Activated CD4-positive, CD25-positive, alpha-beta regulatory T cell treated with anti-CD3 and anti-CD28 coated beads, Interleukin-2, amount 50 U/mL, for 72 hours (primary cell): ENCODE measurements around the gene ANKLE1.
A peak's percentile ranks its signal among the peaks of the same experiment; 100 is the strongest.
"Not testable (repeated sequence)": the region's sequence is repeated elsewhere in the genome, so short reads cannot be mapped to it uniquely, and the experiment has no call there.

Experiments used
- DNase-seq: peaks from one replicate; pipeline ENCODE4 v3.0.0; 2021

The ANKLE1 gene

DNA sequence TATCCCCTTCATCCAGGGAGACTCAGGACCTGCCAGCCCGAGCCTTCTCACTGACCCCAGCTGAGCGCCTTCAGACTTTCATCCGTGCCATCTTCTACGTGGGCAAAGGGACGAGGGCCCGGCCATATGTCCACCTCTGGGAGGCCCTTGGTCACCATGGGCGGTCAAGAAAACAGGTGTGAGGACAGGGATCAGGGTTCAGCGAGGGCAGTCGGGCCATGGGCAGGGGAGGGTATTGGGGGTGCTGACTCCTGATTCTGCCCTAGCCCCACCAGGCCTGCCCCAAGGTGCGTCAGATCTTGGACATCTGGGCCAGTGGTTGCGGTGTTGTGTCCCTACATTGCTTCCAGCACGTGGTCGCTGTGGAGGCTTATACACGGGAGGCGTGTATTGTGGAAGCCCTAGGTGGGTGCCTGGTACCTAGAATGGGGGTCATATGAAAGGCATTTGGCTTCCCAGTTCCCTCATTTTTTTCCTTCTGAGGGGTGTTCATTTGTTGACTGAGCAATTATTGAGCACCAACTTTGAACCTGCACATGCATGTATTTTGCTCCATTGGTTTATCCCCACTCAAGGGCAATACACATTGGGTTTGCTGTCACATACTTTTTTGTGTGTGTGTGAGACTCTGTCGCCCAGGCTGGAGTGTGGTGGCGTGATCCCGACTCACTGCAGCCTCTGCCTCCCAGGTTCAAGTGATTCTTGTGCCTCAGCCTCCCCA, 3.9 kb downstream of the ANKLE1 start:
- DNase-seq = no peak

DNA sequence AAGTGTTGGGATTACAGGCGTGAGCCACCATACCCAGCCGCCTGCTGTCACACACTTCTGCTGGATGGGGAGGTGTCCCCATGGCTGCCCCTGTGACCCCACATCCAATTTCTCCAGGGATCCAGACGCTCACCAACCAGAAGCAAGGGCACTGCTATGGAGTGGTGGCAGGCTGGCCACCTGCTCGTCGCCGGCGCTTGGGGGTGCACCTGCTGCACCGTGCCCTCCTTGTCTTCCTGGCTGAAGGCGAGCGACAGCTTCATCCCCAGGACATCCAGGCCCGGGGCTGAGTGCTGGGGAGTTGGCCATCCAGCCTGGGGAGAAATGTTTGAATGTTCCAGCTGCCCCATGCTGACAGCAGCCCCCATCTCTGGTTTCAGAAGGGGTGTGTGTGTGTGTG, 4.6 kb downstream of the ANKLE1 start:
- DNase-seq = no peak

DNA sequence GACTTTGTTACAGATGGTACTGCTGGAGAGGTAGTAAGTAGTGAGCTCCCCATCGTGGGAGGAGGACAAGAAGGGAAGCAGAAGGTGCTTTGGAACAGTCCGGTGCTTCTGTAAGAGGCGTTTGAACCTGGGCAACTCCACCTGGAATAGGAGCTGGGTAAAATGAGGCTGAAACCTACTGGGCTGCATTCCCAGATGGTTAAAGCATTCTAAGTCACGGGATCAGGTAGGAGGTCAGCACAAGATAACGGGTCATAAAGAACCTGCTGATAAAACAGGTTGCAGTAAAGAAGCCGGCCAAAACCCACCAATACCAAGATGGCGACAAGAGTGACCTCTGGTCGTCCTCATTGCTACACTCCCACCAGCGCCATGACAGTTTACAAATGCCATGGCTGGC, 5.1 kb downstream of the ANKLE1 start:
- DNase-seq = no peak

DNA sequence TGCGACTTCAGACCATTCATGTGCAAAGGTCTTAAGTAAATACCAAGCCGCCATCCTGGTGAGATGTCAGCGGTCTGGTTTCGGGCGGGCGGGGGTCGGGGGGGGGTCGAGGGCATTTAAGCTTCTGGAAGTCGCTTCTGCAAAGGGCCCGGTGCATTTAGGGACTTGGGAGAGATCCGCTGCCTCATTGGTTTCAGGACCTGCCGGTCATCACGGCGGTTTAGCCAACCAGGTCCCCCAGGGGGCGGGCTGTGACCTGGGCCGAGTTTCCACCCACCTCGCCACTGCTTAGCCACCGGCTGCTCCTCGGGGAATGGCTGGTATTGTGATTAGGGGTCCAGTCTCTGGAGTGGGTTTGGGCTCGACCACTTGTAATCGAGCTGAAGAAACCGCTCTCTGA, 7.8 kb downstream of the ANKLE1 start:
- DNase-seq = no peak

DNA sequence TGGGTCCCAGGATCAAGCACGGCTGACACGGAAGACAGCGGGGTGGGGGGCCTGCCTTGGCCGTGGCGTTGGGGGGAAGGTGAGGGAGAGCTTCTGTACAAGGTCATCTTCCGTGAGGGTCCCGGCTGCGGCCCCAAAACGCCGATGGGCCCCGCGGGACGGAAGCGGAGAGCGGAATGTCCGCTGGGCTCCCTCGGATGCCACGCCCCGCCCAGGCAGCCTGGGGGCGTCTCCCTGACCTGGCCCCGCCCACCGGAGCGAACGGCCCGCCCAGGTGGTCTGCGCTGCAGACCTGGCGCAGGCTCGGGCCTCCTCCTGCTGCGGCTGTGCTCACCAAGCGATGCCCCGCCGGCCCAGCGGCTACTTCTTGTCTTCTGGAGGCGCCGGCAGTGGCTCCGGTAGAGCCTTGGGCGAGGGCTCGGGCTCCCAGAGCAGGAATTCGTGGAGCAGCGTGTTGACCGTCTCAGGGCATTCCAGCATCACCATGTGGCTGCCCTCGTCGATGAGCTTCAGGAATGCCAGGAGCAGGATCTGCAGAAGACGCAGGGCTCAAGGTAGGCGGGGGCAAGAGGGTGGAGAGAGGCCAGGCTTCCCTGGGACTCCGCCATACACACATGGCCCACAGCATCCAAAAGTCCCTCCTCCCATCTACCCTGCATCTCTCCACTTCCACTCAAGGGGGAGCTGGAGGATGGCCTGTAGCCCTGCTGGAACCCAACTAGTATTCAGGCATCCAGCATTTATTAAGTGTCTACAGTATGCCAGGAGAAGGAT, 10.8 kb downstream of the ANKLE1 start:
- peak; percentile 80 for DNase-seq

DNA sequence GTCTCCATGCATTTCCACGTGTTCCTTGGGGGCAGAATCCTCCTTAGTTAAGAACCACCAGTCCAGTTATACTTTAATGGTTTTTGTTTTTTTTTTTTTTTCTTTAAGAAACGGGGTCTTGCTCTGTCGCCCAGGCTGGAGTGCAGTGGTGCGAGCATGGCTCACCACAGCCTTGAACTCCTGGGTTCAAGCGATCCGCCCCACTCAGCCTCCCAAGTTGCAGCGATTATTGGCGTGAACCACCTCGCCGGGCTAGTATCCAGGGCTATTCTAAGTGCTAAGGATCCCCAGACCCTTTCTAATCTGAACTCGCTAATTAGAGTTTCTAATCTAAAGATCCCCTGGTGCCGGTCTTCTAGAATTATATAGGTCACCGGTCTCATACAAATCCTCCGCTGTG, 11.9 kb downstream of the ANKLE1 start:
- DNase-seq = no peak

DNA sequence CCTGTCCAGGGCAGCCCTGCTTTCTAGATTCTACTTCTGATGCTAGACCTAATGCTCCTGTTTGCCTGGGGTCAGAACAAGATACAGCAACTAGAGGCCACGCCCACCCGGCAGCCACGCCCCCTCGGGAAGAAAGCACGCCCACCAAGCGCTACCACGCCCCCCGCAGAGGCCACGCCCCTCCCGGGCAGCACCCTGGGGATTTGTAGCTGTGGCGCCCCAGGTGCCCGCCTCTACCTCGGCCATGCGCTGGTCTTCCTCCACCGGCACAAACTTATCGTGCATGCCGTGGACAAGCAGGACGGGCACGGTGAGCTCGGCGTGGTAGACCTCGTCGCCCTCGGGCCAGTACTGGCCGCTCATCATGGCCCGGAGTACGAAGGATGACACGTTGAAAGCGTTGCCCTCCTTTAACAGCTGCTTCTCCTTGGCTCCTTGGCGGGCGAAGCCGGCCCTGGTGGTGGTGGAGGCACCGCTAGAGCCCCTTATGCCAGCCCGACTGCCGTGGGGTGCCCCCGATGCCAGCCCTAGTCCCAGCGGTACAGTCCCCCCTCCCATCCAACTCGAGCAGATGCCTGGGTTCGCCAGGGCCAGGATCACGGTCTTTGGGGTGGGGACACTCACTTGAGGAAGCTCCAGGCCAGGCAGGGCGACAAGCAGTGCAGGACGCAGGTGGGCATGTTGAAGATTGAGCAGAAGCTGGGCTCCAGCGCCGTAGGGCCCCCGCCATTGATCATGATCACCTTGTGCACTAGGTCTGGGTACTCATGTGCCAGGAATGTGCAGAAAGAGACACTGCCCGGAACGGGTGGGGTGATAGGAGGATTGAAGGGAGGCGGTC, 12.6 kb downstream of the ANKLE1 start:
- peak; percentile 71 for DNase-seq

DNA sequence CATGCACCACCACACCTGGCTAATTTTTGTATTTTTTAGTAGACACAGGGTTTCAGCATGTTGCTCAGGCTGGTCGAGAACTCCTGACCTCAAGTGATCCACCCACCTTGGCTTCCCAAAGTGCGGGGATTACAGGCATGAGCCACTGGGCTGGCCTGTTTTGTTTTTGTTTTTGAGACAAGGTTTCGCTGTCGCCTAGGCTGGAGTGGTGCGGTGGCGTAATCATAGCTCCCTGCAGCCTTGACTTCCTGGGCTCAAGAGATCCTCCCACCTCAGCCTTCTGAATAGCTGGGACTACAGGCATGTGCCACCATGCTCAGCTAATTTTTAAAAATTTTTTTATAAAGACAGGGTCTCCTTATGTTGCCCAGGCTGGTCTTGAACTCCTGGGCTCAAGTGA, 13.8 kb downstream of the ANKLE1 start:
- DNase-seq = not testable (repeated sequence)

DNA sequence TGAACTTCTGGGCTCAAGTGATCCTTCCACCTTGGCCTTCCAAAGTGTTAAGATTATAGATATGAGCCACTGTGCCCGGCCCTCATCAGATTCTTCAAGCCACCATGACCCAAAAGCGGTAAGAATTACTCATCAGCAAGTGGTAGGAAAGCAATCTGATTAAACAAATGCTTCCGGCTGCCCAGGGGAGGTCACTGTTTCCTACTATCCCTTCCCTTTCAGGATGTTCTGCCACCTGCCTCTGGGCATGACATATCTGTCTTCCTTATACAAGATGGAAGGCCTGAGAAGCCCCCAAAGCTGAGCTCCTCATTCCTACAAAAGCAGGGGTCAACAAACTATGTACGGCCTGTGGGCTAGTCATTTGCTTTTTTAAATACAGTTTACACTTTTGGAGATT, 14.6 kb downstream of the ANKLE1 start:
- no peak for DNase-seq

DNA sequence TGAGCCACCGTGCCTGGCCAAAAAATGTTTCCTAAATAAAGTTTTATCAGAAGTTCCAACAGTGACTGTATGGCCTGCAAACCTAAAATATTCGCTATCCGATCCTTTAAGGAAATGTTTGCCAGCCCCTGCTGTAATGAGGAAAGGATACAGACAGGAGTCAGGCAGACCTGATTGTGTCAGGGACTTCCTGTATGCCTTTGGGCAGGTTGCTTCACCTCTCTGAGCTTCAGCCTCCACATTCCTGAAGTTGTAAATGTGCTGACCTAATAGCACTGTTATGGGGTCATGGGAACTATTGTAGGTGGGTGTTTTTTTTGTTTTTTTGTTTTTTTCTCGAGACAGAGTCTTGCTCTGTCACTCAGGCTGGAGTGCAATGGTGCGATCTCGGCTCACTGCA, 15.3 kb downstream of the ANKLE1 start:
- DNase-seq = no peak

DNA sequence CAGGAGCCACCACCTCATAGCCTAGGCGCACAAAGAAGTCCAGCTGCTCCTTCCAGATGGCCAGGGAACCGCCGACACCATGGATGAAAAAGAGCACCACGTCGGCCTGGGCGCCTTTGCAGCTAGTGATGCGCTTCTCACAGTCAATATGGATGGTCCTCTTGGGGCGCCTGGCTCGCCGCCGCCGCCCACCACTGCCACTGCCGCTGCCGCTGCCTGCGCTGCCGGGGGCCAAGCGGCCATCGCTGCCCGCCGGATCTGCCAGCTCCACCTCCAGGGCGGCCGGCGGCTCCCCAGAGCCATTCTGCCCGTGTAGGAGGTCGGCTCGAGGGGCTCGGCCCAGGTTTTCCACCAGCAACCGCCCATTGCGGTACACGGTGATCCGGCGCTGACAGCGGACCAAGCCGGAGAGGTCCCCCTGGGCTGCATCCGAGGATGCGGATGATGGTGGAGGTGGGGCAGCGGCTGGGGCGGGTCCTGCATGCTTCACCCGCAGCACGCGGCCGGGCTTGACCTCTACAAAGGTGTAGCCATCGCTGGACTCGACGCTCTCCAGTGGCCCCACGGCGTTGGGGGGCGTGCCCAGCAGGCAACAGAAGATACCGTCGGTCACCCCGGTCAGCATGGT, 19.4 kb downstream of the ANKLE1 start:
- DNase-seq = no peak

DNA sequence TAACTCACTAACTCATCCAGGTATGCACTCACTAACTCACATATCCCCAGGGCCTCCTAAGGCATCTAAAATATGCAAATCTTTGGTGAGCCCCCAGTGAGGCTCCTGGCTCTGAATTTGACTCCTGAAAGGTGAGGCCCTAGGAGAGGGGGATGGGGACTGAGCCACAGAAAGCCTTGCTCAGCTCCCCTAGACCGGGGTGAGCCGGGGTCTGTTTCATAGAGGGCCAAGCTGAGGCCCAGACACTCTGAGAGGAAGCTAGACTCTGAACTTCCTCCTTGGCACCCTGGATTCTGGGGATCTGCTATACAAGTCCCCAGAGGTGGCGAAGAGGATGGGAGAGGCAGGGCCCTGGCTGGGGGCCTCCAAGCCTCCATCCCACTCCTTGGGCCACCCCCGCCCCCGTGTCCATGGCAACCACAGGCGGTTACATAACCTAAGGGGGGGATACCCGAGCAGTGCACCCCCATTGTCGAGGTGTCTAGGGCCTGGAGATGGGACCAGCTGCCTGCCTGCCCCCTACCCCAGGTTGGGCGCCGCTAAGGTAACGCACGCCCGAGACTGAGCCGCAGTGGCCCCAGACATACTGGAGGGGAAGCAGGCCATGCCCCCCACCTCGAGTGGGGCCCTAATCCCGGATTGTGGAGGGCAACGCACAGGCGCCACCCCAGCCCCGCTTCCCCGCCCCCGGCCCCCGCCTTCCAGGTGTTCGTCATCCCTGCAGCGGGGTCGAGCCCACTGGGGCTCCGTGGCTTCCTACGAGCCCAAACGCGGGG, 20.9 kb downstream of the ANKLE1 start:
- no peak for DNase-seq

DNA sequence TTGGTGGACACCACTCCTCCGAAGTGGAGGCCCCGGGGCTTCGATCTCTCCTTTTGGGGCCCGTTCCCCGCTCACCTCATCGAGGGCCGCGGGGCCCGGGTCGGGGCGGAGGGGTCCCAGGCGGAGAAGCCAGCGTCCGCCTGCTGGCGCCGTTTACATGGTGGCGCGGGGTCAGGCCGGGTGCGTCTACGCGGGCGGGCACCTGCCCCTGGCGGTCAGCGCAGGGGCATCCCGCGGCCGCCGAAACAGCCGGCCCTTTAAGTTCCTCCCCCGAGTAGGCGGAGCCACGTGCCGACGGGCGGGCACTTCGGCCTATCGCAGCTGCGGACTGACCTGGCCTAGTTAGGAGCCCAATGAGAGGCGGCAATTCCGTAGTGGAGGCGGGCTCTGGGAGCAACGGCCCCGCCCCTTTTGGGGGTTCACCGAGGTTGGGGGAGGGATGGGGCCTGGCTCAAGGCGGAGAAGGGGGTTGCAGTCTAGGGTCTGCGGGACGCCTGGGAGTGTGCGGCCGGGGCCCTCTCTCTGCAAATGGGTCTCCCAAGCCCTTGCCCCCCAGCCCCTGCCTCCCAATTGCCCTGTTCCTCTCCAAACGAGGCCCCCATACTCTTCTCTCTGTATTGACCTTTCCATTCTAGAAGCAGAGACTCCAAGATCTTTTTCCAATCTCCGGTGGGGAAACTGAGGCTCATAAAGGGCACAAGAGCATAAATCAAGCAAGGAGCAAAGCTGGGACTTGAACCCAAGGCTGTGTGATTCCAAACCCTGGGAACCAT, 21.7 kb downstream of the ANKLE1 start, which contains the start of gene ABHD8:
ABHD8 (minus strand) TSS at position 259 of the 773 bp plus-strand sequence. CDS start 1,809 bp downstream, outside the sequence.
- DNase-seq = peak; percentile 97

DNA sequence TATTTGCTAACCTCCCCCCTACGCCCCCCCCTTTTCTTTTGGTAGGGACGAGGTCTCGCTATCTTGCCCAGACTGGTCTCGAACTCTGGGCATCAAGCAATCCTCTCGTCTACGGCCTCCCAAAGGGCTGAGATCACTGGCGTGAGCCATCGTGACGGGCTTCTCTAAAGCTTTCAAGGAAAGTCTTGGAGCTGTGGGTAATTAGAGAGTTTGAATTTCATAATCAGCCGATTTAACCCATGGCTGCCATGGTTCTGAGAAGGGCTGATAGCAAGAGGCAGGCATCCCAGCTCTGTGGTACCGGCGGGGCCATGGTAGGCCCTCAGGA, 22.2 kb downstream of the ANKLE1 start:
- DNase-seq = no peak

DNA sequence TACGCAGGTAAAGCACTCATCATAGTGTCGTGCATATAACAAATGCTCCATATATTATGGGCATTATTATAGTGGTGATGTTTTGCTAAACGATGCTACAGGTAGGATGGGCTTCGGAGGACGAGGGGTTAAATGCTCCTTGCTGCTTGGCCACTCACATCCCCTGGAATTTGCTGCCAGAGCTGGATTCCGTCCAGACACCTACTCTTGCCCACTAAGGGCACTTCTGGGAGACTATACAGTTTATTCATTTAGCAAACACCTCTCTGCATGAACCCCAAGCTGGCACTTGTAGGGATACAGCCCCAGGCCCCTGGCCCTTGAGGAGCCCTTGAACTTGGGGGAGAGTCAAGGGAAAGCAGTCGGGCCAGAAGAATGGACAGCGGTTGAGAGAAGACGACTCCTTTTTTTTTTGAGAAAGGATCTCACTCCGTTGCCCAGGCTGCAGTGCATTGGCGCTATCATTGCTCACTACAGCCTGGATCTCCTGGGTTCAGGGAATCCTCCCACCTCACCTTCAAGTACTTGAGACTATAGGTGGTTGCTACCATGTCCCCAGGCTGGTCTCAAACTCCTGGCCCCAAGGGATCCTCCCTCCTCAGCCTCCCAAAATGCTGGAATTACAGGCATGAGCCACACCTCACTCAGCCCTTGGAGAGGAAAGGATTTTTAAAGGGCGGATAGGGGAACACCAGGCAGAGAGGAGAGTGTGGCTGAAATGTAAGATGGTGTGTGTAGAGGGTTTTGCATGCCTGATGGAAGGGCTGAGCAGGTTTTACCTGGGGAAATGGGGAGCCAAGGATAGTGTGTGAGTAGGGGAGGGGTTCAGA, 22.9 kb downstream of the ANKLE1 start:
- no peak for DNase-seq

DNA sequence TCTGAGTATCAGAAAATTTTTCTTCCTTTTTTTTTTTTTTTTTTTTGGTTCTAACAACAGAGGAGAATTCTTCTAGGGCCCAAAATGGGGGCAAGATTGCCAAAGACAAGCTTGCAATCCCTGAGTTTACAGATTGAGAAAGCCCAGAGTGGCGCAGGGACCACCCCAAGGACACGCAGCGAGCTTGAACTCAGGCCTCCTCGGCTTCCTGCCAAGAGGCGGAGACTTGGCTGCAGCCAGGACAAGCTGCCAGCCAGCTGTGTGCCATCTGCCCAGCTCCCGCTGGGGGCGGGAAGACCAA, 23.5 kb downstream of the ANKLE1 start:
- DNase-seq = no peak

DNA sequence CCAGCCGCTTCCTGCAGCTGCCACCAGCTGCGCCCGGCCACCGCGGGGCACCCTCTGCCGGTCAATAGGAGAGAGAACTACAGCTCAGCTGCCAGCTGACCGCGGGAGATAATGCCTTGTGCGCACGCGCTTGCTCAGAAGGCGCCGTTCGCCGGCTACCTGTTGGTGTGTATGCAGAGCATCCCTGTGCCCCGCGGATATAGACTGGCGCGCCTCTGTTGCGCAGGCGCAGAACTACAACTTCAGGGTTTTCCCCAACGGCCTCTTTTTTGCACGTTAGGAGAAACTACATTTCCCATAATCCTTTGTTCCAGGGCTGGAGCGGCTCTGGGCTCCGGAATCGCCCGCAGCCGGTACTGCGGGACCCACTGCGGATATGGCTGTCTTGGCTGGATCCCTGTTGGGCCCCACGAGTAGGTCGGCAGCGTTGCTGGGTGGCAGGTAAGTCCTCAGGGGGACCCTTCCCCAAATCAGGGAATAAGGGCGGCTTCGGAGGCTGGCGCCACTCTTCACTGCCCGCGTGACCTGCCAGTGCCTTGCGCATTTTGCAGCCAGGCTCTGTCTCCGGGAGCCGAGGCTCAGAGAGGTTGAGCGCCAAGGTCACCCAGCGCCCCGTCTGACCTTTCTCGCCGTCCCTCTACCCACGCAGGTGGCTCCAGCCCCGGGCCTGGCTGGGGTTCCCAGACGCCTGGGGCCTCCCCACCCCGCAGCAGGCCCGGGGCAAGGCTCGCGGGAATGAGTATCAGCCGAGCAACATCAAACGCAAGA, 24.0 kb downstream of the ANKLE1 start, which contains the start of gene MRPL34:
MRPL34 (plus strand) TSS at position 356 of the 768 bp plus-strand sequence; CDS start at position 377, 21 bp downstream.
- peak; percentile 92 for DNase-seq

DNA sequence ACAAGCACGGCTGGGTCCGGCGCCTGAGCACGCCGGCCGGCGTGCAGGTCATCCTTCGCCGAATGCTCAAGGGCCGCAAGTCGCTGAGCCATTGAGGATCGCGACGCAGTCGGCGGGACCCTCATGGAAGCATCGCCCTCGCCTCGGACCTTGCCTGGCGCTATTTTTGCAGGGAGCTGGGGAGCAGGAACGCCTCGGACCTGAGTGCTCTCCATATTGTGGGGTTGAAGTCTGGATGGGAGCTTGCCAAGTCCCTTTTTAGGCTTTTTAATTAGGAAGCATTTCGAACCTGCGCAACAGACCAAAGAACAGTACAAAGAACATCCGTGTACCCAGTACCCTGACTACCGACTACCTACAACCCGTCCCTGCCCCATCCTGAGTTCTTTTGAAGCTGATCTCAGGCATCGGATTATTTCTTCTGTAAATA, 24.6 kb downstream of the ANKLE1 start:
- DNase-seq = no peak

DNA sequence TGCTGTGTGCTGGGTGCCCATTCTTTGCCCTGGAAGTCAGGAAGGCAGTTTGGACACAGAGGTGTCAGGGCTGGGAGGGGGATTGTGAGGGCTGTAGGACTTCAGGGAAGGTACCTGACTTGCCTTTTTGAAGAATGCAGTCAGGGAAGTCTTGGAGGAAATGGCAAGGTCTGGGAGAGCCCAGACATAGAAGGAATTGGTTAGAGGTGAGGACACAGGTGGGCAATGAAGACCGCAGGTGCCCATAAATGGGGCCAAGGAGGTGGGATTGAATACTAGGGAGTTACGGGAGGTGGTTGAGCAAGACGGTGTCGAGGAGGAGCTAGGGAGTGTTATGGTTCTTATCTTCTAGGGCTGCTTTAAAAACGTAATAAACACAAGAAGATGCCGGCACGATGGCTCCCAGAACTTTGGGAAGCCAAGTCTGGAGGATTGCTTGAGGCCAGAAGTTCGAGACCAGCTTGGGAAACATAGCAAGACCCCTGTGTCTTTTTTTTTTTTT, 26.2 kb downstream of the ANKLE1 start:
- no peak for DNase-seq
